ENCODE measurements around the gene DAB1.

The DAB1 gene

GRCh38 chr1:57019236-57019839 lies 404.5 kb downstream of the DAB1 start:
- no peak for DNase-seq (ENCODE audit: low spot score)

- DNase-seq (ENCODE audit: low spot score), result no peak
Observed at GRCh38 chr1:57018119-57018518, 405.7 kb downstream of the DAB1 start.

GRCh38 chr1:57017717-57018116 lies 406.1 kb downstream of the DAB1 start:
- DNase-seq (ENCODE audit: low spot score), result no peak

- DNase-seq (ENCODE audit: low spot score), result peak; percentile 46
Observed at GRCh38 chr1:57017200-57017599, 406.7 kb downstream of the DAB1 start.

- no peak for DNase-seq (ENCODE audit: low spot score)
Observed at GRCh38 chr1:57015071-57015470, 408.8 kb downstream of the DAB1 start.

GRCh38 chr1:57013522-57013921 lies 410.3 kb downstream of the DAB1 start:
- no peak for DNase-seq (ENCODE audit: low spot score)

- no peak for DNase-seq (ENCODE audit: low spot score)
Observed at GRCh38 chr1:57012315-57012714, 411.5 kb downstream of the DAB1 start.

GRCh38 chr1:57010511-57010910 lies 413.3 kb downstream of the DAB1 start:
- DNase-seq (ENCODE audit: low spot score), result no peak

- DNase-seq (ENCODE audit: low spot score), result no peak
Observed at GRCh38 chr1:57007948-57008347, 415.9 kb downstream of the DAB1 start.

- DNase-seq (ENCODE audit: low spot score), result no peak
Observed at GRCh38 chr1:57007472-57007871, 416.4 kb downstream of the DAB1 start.

- no peak for DNase-seq (ENCODE audit: low spot score)
Observed at GRCh38 chr1:57003398-57004139, 420.3 kb downstream of the DAB1 start.

- DNase-seq (ENCODE audit: low spot score), result no peak
Observed at GRCh38 chr1:56995414-56996100, 428.3 kb downstream of the DAB1 start.

- DNase-seq (ENCODE audit: low spot score), result no peak
Observed at GRCh38 chr1:56993475-56993874, 430.4 kb downstream of the DAB1 start.

- no peak for DNase-seq (ENCODE audit: low spot score)
Observed at GRCh38 chr1:56992318-56993125, 431.3 kb downstream of the DAB1 start.

GRCh38 chr1:56991576-56991975 lies 432.3 kb downstream of the DAB1 start:
- no peak for DNase-seq (ENCODE audit: low spot score)

- DNase-seq (ENCODE audit: low spot score), result no peak
Observed at GRCh38 chr1:56986397-56986796, 437.5 kb downstream of the DAB1 start.

- no peak for DNase-seq (ENCODE audit: low spot score)
Observed at GRCh38 chr1:56985857-56986256, 438.0 kb downstream of the DAB1 start.

- DNase-seq (ENCODE audit: low spot score), result no peak
Observed at GRCh38 chr1:56983484-56983883, 440.4 kb downstream of the DAB1 start.

GRCh38 chr1:56979986-56980755 lies 443.7 kb downstream of the DAB1 start:
- no peak for DNase-seq (ENCODE audit: low spot score)

- no peak for DNase-seq (ENCODE audit: low spot score)
Observed at GRCh38 chr1:56978819-56979218, 445.0 kb downstream of the DAB1 start.

GRCh38 chr1:56977910-56978309 lies 445.9 kb downstream of the DAB1 start:
- DNase-seq (ENCODE audit: low spot score), result no peak

GRCh38 chr1:56975446-56975845 lies 448.4 kb downstream of the DAB1 start:
- no peak for DNase-seq (ENCODE audit: low spot score)

Data from RKO (cell line).